Epithelial cell of esophagus (primary cell): ENCODE data around the gene UROS.

Experiments used
- DNase-seq: peaks from one replicate; pipeline ENCODE4 v3.0.0; 2010; ENCODE audit warnings: low read depth
- H3K4me3 ChIP-seq: 2 replicates; pipeline ENCODE4 v1.5.1; 2011; ENCODE audit warnings: mild to moderate bottlenecking, low read length, control low read depth
- CTCF ChIP-seq: IDR thresholded peaks from 2 replicates; pipeline ENCODE4 v1.5.1; 2011; ENCODE audit warnings: low read depth, mild to moderate bottlenecking, low read length, control low read depth, inconsistent platforms; ENCODE audit not compliant: insufficient read depth; ENCODE audit errors: missing control alignments

The UROS gene

DNA sequence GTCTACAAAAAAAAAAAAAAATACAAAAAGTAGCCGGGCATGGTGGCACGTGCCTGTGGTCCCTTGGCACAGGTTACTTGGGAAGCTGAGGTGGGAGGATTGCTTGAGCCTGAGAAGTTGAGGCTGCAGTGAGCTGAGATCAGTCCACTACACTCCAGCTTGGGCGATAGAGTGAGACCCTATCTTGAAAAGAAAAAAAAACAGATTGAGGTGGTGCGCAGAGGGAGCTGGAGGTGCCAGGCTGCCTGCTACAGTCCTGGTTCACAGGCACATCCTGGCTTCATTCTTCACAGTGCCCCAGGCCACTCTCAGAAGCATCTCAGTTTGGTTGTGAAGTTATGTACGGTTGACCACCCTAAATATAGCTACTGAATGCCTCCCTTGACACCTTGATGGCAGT, 52.2 kb downstream of the UROS start:
- DNase-seq = no peak
- H3K4me3 ChIP-seq = no peak overlapping the region
- no peak for TF ChIP-seq CTCF

GRCh38 chr10:125769175-125769574, 53.9 kb downstream of the UROS start:
- H3K4me3 ChIP-seq = no peak overlapping the region
- no peak for TF ChIP-seq CTCF
- DNase-seq = no peak

- no peak for TF ChIP-seq CTCF
- no peak overlapping the region for H3K4me3 ChIP-seq
- DNase-seq = no peak
Measured at GRCh38 chr10:125768219-125768855, 54.7 kb downstream of the UROS start.

DNA sequence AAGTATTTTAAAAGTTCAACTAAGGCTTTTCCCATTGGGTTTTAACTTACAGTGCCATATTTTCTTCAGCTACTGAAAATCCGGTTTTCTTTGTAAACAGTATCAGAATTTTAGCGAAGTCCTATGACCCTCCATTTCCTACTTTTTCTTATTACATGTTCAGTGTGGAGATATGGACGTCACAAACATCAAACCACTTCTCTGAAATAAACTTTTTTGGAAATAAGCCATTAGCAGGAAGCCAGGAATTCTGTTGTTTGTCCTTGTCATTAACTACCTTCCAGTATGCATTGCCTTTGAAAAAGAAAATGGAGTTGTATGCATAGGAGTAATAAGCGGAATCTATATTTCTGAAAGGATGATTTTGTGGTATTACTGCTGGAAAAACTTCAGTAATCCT, 56.5 kb downstream of the UROS start:
- TF ChIP-seq CTCF = no peak
- H3K4me3 ChIP-seq = no peak overlapping the region
- no peak for DNase-seq

- no peak for TF ChIP-seq CTCF
- no peak overlapping the region for H3K4me3 ChIP-seq
- no peak for DNase-seq
Measured at GRCh38 chr10:125765835-125766234, 57.2 kb downstream of the UROS start.

DNA sequence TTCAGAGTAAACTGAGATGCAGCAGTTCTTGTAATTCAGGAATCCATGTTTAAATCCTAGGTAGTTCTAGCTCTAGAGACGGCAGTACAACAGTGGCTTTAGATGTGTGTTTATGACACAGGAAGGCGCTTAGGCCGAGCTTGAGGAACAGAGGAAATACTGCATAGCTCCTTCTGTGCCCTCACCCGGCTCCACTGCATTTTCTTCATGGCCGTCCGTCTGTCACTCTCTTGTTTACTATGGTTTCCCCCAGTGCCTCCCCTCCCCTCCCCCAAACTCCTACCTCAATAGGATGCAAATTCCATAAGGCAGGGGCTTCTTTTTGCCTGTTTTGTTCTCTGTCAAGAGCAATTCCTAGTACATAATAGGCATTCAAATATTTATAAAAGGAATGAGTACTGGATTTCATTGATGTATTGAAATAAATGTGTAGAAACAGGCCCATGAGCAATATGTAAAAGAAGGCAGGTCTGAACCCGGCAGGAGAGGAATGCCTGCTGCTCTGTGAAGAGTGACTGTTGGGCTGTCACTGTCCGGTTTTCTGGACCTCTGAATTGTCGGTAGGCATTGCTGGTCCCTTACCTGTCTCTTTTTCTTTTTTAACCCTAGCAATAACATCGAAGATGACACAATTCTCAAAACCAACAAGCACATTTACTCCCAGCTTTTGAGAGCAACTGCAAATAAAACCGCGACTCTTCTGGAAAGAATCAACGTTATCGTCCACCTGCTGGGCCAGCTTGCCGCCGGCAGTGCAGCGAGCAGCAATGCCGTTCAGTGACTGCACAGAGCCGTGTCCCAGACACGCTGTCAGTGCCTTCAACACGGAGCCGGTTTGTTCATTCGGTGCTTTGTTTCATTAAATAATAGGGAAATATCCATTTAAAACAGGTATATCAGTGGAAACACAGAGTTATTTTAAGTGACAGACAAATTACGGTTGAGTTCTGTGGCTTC, 60.1 kb downstream of the UROS start:
- peak; percentile 53 for DNase-seq
- no peak for TF ChIP-seq CTCF
- no peak overlapping the region for H3K4me3 ChIP-seq

DNA sequence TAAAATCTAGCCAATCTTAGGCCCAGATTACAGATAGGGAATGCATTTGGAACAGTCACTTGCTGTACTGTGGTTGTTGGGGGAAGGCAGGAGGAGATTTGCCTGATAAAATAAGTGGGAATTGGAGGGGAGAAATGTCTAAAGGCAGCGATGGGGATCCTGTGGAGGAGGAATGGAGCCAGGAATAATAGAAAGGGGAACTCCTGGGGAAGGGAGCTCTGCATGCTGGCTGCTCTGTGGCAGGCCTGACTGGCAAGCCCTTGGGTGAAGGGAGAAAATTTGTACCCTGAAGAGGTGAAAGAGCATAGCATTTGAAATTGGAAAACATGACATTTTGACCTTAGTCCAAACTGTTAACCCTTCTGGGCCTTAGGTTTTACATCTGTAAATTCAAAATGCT, 61.1 kb downstream of the UROS start:
- no peak for DNase-seq
- H3K4me3 ChIP-seq = no peak overlapping the region
- no peak for TF ChIP-seq CTCF
